Tongue (tissue), 2 donors: ENCODE measurements around the gene STXBP1. TPM values are rescaled to one million over a fixed set of nuclear protein-coding genes. Genes with fewer than 3 reads are reported as not detected.

ENCODE experiments used
- DNase-seq: peaks from one replicate; pipeline ENCODE4 v3.0.0-alpha.2; 2015
- total RNA-seq: library from RNA; depleted of rRNA; stranded (reverse); fragments of >200 nt; gene quantifications from one replicate; pipeline ENCODE4 v1.2.3, GENCODE V29; 2014

The STXBP1 gene
- total RNA-seq, 1 donor from 2014 or later, result 12.8 TPM

DNA sequence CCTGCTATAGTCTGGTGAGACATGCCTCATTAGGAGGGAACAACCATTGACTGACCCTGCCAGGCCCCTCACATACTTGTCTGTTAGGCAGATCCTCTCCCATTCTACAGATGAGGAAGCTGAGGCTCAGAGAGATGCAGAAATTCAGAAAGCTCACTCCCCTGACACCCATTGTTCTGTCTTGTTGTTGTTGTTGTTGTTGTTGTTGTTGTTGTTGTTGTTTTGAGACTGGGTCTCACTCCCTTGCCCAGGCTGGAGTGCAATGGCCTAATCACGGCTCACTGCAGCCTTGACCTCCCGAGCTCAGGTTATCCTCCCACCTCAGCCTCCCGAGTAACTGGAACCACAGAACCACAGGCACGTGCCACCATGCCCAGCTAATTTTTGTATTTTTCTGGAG is 81.6 kb downstream of the STXBP1 start:
- no peak for DNase-seq

DNA sequence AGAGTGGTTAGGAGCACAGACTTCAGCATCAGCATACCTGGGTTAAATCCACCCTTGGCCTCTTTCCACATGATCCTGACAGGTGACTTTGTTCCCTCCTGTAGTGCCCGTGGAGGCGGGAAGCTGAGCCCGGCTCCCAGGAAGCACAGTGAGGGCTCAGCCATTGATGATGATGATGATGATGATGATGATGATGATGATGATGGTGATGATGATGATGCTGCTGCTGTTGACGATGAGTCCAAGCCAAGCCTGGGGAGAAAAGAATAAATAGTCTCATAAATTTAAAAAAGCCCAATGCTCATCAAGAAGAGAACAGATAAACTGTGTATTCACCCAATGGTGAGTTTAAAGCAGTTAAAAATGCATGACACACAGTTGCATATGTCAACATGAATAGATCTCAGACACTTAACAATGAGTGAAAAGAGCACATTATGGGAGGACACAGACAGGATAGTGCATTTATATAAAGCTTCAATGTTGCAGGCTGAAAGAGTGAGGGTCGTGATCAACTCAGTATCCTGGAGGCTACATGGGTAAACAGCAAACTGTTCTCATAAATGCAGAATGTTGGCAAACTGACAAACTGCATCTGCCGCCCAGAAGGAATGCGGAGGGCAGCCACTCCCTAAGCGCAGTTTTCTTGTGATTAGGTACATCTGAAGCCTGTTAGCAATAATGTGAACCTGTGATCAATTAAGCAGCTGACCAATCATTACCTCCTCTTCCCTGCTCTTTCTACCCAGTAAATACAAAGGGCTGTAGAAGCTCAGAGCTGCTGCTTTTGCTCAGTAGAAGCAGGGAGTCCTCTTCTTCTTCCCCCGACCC is 83.0 kb downstream of the STXBP1 start:
- no peak for DNase-seq

DNA sequence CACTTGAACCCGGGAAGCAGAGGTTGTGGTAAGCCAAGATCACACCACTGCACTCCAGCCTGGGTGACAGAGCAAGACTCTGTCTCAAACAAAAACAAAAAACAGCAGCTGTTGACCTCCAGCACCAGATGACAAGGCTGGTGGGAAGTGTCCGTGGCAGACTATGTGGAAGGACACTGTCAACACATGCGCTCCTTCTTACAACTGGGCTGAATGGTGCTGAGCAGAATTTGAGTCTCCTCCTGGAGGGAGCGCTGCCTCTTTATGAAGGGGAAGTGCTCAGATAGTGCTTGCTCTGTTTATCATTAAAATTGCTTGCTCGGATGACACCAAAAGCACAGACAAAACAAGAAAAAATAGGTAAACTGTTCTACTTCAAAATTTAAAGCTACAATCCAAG is 85.5 kb downstream of the STXBP1 start:
- no peak for DNase-seq

DNA sequence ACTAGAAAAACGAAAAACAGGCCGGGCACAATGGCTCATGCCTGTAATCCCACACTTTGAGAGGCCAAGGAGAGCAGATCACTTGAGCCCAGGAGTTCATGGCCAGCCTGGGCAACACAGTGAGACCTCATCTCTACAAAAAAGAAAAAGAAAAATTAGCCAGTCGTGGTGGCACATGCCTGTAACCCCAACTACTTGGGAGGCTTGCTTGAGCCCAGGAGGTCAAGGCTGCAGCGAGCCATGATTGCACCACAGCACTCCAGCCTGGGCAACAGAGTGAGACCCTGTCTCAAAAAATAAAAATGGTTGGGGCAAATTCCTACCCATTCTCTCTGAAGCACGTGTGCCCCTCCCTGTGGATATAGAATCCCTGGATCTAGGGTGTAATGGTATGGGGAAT is 86.3 kb downstream of the STXBP1 start:
- DNase-seq, result no peak

DNA sequence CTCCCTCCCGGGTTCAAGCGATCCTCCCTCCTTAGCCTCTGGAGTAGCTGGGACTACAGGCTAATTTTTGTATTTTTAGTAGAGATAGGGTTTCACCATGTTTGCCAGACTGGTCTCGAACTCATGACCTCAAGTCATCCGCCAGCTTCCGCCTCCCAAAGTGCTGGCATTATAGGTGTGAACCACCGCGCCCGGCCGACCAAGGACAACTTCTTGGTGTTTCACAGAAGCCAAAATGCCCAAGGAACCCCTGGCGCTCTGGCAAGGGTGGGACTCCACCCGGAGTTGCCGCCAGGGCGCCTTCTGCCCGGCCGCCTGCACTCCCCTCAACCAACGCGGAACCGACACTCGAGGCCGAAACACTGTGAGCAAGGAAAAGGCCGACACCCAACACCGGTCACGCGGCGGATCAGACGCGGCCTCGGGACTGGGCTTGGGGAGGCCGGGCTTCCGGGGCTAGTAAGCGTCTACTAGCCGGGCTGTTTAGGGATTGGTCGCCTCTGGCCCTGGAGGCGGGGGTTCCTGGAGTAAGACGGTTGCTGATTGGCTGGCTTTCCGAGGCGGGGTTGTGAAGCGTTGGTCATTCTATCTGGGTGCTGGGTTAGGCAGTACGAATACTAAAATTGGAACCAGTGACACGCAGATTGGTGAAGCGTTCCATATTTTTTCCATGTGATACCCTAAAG is 87.1 kb downstream of the STXBP1 start:
- DNase-seq, result peak; percentile 98

DNA sequence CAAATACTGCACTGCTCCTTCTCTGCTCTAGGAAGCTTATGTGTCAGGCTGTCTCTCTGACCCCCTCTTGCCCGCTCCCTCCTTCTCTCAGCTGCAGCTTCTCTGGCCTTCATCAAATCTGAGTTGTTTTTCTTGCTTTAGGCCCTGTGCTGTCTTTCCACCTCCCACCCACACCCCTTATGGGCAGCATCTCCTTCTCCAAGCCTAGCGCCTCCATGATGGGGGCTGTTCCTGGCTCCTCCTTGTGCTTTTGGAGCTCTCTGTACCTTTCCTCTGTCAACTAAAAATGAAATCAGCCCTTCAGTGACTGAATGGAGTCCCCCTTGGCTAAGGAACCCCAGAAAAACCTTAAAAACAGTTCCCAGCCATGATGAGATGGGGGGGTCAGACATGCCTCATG is 88.1 kb downstream of the STXBP1 start:
- DNase-seq, result no peak

DNA sequence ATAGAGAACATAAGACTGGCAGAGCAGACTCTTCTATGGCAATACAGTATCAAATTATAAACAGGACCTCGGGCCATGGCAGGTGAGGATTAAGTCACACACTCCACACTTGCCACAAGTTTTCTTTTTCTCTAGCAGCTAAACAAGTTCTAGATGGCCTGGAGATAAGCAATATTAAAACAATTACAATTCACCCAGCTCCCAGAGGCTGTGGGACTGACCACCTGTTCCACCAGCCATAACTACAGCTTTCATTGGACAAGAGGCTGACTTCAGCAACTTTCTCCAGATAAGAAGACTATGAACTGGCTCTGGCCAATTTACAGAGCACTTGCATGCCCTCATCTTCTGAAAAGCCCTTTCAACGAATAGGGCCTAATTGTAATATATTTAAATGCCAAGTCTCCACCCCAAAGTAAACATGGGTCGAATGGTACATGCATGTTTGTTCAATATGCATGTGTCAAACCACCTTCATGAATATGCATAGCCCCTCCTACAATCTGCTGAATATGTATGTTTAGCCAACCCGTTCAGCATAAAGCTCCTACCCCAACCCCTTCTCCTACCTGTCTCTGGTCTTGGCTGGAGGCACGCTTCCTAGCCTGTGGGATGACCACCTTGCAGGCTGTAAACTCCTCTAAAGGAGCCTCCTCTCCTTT is 88.6 kb downstream of the STXBP1 start:
- DNase-seq, result no peak

DNA sequence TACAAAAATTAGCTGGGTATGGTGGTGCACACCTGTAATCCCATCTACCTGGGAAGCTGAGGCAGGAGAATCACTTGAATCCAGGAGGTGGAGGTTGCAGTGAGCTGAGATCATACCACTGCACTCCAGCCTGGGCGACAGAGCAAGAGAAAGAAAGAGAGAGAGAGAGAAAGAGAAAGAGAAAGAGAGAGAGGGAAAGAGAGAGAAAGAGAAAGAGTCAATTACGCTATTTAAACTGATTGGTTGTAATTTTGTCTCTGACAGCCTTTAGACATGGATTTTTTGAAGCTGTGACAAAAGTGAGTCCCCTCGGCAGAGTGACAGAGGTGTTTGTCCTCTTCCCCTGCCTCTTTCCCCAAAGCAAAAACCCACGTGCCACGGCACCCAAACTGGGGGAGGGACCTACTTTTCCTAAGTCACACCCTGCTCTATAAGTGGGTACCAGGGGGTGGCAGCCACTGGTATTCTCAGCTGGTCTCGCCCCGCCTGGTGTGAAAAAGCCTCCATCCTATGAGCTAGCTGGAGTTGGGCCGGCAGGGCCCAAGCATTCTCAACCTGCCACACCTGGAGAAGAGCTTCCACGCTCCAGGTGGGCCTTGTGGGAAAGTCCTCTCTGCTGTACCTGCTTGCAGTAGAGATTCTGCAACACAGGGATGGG is 91.3 kb downstream of the STXBP1 start:
- DNase-seq, result no peak

DNA sequence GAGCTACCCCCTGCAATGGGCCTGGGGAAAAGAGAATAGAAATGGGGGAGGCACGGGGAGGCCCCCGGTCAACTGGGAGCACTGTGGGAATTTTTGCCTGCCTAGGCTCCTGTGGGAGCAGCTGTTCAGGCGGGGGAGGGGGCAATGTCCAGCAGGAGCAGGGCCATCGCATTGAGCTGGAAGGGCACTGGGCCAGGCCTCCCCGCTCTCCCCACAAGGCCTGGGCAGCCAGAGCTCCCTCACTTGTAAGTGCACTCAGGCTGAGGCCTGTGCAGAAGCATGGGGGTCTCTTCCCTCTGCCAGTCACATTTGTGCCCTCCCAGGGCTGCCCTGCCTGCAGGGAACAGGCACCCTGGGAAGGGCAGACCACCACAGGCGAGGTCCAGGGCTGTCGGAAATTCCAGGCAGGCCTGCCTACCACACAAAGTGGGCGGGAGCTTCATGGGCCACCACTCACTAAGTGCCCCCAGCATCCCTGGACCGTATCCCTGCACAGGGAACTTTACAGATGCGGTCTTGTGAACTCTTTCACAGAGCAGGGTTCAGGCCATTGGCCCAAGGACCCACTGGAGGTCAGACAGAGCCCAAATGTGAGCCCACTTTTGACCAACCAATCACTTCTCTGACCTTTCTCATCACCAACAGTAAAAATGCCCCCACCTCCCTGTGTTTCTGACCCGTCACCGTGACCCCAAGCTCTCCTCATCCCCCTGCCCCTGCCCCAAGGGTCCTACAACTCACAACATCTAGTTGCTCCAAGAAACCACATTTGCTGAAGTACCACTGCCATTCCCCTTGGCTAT is 93.7 kb downstream of the STXBP1 start:
- DNase-seq, result no peak

DNA sequence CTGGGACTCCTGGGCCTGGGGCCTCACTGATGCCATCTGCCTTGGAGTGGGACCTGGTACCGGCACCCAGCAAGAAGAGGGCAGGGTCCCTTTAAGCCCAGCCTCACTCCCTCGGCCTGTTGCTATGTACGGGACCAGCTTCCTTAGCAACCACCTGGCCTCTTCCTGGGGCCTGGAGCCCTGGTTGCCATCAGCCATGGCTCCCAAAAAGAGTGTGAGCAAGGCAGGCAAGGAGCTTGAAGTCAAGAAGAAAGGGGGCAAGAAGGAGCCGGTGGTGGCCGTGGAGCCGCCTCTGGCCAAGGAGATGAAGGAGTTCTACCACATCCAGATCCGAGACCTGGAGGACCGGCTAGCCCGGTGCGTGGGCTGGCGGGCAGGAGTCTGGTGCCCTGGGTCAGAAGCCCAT is 94.8 kb downstream of the STXBP1 start, which contains the start of gene CFAP157:
Gene CFAP157, plus strand, starts transcription at position 153 of the 406 bp plus-strand sequence. Its CDS starts 44 bp downstream, at position 197.
- no peak for DNase-seq

DNA sequence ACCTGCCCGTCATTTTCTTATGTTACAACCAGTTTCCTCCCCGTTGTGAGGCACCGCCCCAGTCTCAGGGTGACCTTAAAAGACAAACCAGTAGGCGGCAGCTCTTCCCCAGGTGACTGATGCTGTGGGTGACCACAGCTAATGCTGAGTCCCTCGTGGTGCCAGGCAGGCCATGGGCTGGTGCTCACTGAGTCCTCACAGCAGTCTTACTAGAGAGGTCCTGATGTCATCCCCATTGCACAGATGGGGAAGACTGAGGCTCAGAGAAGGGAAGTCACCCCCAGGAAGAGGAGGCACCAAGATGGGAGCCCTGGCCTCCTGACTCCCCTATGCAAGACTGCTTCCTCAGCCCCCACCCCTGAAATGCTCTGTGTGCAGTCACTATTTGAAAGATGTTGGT is 95.7 kb downstream of the STXBP1 start:
- DNase-seq, result no peak

DNA sequence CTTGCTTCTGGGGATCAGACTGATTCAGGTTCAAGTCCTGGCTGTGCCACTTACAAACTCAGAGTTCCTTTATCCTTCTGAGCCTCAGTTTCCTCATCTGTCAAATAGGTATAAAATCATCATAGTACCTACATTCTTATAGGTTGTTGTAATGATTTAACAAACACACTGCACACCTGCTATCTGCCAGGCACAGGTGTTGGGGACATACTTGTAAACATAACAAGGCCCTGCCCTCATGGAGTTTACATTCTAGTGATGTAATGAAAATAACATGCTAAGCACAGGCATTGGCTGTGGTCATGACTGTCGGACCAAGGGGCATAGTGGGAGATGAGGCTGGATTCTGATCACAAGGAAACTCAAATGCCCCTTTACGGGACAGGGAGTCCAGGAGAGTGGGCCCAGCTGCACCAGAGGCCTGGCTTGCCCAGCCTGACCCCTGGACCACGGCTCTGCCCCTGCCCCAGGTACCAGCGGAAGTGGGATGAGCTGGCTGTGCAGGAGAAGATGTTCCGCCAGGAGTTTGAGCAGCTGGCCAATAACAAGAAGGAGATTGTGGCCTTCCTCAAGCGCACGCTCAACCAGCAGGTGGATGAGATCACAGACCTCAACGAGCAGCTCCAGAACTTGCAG is 97.0 kb downstream of the STXBP1 start:
- no peak for DNase-seq

DNA sequence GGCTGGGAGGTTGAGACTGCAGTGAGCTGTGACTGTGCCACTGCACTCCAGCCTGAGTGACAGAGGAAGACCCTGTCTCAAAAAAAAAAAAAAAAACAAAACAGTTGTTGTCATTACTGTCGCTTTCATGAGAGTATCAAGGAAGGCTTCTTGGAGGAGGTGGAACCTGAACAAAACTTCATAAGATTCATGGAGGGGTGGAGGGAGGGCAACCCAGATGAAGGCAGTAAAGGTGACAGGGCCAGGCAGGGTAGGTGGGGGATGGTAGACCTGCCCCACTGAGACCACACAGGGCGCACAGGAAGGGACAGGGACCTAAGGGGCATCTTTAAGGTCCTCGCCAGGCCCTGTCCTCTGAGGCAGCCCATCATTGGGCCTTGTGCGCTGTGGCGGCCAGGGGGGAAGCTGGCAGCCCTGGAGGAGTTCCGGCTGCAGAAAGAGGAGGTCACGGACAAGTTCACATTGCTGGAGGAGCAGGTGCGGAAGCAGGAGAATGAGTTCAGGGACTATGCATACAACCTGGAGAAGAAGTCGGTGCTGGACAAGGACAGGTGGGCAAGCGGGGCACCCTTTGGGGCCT is 98.2 kb downstream of the STXBP1 start:
- no peak for DNase-seq

DNA sequence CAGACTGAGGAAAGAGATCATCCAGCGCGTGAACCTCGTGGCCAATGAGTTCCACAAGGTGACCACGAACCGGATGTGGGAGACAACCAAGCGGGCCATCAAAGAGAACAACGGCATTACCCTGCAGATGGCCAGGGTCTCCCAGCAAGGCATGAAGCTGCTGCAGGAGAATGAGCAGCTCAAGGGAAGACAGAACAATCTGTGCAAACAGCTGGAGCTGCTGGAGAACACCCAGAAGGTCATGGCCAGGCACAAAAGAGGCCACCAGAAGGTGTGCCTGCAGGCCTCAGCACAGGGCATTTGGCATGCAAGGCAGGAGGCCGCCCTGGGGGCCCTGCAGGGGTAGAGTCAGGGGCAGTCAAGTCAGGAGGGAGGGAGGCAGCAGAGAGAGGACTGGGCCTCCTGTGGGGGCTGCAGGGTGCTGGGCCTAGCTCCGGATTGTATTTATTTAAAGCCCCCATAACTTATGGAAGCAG is 99.2 kb downstream of the STXBP1 start:
- no peak for DNase-seq

DNA sequence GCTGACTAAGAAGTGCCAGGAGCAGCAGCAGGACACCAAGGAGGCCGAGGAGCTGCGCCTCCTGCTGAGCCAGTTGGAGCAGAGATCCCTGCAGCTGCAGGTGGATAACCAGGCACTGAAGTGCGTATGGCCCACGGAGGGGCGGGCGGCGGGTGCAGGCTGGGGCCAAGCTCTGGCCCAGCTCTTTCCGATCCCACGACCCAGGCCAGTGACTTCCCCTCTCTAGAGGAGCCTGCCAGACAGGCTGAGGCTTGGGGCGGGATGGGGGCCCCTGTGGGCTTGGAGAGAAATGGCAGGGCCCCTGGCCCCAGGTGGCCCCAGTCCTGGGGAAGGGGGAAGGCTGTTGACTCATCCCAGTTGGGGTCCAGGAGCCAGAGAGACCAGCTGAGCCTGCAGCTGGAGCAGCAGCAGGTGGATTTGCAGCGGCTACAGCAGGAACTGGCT is 99.8 kb downstream of the STXBP1 start:
- DNase-seq, result peak; percentile 28

DNA sequence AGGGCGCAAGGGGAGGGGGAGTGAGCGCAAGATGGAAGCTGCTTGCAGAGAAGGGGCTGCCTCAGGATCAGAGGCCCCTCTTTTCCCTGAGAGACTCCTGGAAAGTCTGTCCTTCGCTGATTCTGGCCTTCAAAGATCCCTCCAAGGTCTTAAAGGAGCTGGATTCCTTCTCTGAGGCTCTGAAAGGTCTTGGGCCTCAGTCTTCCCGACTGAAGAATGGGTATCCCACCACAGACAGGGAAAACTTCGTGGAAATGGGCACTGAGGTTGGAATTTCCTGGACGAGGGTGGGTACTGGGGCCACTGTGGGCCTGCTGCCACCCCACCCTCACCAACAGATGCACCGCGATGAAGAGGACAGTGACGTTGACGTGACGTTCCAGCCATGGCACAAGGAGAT is 100.3 kb downstream of the STXBP1 start:
- DNase-seq, result no peak

DNA sequence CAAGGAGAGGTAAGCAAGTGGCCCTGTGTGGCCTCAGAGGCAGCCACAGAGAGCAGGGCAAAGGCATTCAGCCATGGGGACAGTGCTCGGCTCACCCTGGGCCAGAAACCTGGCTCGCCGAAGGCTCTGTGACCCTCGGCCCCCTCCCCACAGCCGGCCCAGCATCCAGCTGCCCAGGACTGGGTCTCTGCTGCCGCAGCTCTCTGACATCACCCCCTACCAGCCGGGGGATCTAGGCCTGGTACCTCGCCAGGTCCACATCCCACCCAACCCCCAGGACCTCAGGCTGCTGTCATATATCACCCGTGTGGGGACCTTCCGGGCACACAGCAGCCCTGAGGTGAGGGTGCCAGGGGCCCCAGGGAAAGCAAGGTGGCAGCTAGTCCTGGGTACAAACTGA is 100.8 kb downstream of the STXBP1 start:
- DNase-seq, result no peak

DNA sequence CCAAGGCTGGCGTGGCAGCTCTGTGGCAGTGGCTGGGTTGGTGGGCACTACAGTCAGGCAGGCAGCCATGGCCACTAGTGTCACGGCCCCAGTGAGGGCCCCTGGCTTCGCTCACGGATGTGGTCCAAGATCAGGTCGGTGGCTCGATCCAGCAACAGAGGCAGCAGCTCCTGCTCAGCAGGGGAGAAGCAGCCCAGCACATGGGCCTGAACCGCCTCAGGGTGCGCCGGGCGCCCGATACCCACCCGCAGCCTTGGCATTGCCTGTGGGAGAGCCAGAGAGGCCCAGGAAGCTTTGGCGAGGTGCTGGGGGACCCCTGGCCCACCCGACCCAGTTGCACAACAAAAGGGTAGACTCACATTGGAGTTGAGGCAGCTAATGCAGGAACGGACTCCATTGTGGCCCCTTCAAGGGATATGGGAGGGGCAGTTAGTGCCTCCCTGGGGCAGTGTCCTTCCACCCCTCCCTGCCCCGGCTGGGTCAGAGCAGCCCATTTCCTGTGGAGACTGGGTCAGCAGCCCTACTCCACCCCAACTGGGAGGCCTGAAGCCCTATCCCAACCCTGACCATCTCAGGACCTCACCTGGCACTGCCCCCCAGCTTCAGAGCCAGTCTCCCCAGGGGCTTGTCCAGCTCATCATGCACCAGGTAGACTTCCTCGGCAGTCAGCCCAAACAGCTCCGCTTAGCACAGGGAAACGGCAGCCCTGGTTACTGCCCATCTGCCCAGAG is 102.1 kb downstream of the STXBP1 start:
- DNase-seq, result no peak

DNA sequence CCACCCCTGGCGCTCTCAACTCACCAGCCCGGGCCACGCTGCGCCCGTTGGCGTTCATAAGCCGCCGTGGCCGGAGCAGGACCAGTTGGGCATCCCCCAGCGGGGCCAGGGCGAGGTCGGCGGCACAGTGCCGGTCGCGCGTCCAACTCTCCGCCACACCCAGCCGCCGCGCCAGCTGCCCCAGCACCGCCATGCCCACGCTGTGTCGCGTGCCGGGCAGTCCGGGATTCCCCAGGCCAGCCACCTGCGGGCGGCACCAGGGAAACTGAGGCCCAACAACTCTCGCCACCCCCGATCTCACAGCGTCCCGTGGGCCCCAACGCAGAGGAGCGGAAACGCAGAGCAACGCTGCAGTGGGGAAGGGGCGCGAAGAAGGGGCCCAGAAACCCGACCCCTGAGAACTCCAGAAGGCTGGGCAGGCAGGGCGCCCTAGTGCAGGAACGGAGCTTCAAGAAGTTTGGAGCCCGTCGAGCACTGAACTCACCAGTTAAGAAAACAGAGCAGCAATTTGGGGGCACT is 102.9 kb downstream of the STXBP1 start:
- peak; percentile 29 for DNase-seq
